NCI-H1092 treated with DMSO at 0.1 percent for 48 hours (cell line): ENCODE data around the gene RNF44.

Source experiments
- DNase-seq: peaks from one replicate; lab custom pipeline; 2025; lab: John Stamatoyannopoulos, UW

Gene RNF44

DNA sequence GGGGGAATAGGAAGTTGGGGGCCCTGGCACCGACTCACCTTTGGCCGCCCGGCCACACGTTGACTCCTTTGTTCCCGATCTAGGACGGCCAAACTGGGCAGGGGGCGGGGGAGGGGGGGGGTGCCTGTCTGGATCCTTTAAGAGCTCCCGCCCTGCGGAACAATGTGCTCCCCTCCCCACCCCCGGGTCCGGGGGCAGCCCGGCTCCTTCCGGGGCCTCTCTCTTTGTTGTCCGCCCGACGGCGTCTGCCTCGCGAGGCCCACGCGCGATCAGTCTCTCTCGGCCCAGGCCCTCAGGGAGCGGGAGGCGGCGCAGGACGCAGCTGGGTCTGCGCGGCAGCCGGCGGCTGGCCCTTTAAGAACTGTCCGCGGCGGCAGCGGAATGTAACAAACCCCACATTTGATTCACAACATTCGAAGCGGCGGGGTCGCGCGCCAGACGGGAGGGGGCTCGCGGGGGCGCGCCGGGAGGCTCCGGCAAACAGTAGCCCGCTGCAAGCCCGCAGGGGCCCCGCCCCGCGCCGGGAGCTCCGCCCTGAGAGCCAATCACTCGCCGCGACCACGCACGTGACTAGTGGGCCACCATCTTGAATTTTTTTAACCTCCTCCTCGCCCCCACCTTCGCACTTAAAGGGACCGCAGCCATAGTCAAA is at the start of gene RNF44:
RNF44 (minus strand) TSS at position 501 of the 652 bp plus-strand sequence. CDS start 4,930 bp downstream, outside the sequence.
- DNase-seq = peak; percentile 95

DNA sequence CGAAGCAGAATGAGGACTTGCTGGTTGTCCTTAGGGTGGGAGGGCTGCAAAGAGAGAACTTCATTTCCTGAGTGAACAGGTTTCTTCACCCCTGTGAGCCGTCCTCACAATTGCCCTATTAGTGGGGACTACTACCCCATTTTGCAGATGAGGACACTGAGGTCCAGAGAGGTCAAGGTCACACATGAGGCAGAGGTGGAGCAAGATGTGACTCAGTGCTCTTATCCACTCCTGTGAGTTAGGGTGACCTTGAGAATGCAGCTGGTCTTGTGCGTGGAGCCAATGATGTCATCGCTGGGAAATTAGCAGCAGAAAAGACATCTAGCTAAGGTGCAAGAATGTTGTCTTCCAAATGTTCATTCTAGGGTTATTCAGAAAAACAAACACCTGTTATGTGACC is 45.9 kb upstream of the RNF44 start:
- DNase-seq = no peak

- no peak for DNase-seq
Observed at GRCh38 chr5:176581361-176581760, 44.2 kb upstream of the RNF44 start.

GRCh38 chr5:176579323-176579722 is 42.1 kb upstream of the RNF44 start:
- no peak for DNase-seq

GRCh38 chr5:176578391-176578808 is 41.2 kb upstream of the RNF44 start:
- DNase-seq = no peak

DNA sequence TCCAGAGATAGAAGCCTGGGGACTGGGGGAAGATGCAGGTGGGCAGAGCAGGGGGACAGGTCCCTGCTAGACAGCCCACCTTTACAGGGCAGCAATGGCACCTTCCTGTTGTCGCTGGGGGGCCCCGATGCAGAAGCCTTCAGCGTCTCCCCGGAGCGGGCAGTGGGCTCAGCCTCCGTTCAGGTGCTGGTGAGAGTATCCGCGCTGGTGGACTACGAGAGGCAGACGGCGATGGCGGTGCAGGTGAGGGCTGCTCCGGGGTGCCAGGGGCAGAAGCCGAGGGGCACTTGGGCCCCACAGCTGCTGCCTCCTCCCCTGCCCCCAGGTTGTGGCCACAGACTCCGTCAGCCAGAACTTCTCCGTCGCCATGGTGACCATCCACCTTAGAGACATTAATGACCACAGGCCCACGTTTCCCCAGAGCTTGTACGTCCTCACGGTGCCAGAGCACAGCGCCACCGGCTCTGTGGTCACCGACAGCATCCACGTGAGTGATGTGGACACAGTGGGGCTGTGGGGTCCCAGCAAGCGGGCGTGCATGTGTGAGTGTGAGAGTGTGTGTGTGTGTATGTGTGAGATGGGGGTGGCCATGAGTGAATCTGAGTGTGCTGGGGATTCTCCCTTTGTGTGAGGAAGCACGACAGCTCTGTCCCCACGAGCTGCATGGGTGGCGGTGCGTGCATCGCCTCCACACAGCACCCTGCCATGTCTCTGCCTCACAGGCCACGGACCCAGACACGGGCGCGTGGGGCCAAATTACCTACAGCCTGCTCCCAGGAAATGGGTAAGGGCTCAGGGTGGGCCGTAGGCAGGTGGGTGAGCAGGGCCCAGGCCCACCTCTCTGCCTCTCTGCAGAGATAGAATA is 40.3 kb upstream of the RNF44 start:
- DNase-seq = no peak

GRCh38 chr5:176575488-176576422 is 38.6 kb upstream of the RNF44 start:
- DNase-seq = no peak

- DNase-seq = no peak
Observed at GRCh38 chr5:176575066-176575465, 37.9 kb upstream of the RNF44 start.

DNA sequence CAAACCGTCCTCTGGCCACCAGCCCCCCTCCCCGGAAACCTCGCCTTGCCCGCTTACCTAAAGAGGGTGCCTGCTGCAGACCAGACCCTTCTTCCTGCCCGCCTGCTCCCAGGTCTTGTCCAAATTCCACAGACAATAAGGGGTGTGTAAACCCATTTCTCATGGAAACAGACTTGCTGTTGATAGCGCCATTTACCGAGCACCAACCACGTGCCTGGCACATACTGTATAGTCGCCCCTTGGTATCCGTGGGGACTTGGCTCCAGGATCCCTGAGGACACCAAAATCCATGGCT is 37.0 kb upstream of the RNF44 start:
- DNase-seq = no peak

- DNase-seq = peak; percentile 8
Observed at GRCh38 chr5:176573564-176574296, 36.5 kb upstream of the RNF44 start.

DNA sequence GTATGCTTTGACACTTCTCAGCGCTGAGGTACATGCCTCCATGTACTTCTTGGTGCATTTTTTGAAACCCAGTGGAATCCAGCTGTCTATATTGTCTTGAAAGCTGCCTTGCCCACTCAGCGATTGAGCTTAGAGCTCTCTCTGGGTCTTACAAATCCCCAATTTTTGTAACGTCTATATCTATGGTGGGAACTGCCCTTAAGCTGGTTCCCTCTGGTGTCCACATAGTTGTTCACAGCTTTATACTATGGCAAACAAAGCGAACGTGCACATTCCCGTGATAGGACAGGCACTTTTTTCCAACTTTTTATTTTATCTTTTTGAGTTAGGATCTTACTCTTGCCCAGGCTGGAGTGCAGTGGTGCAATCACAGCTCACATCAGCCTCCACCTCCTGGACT is 32.8 kb upstream of the RNF44 start:
- no peak for DNase-seq

- DNase-seq = no peak
Observed at GRCh38 chr5:176568657-176569056, 31.5 kb upstream of the RNF44 start.

DNA sequence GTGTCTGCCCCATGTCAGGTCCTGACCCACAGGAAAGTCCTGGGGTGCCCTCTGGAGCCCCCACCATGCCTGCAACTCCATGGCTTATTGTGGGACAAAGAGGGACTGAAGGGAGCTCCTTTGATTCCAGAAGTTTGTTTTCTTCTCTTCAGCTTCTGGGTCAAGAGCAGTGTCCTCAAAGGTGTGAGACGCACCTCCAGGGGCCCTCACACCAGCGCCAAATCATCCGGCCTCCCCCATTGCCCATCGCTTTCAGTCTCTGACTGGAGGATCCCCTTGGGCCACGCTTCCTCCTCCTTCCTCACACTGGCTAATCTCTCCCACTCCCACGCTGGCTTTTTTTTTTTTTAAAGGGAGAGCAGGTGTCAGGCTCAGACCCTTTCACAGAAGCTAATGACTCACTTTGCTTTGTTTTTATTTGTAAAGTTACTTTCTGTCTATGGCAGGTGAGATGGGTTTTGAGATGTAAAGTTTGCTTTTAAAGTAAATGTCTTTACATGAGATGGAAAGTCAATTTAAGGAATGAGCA is 28.6 kb upstream of the RNF44 start:
- DNase-seq = no peak

GRCh38 chr5:176564002-176564401 is 26.8 kb upstream of the RNF44 start:
- DNase-seq = no peak

DNA sequence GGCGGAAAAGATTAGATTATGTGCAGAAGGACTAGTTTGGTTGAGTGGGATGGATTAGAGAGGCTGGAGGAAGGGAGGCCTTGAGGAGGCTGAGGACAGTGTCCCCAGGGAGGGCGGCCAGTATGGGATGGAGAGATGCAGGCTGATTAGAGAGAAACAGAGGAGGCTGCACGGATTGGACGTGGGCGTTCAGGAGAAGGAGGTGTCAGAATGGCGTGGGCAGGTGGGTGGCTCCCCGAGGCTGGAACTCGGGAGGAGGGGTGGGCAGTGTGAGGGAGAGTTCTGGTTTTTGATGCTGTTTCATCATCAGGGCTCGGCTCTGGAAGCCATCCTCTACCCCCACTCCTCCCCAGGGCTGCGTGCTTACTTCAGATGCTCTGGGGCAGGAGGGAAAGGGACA is 25.0 kb upstream of the RNF44 start:
- no peak for DNase-seq

- DNase-seq = no peak
Observed at GRCh38 chr5:176561259-176561658, 24.1 kb upstream of the RNF44 start.

GRCh38 chr5:176560364-176560763 is 23.2 kb upstream of the RNF44 start:
- DNase-seq = no peak

GRCh38 chr5:176559683-176560082 is 22.5 kb upstream of the RNF44 start:
- DNase-seq = no peak

GRCh38 chr5:176557846-176558245 is 20.6 kb upstream of the RNF44 start:
- DNase-seq = no peak

- no peak for DNase-seq
Observed at GRCh38 chr5:176553260-176554085, 16.3 kb upstream of the RNF44 start.
